Ovary (tissue), 3 donors: Measurements from ENCODE around the gene DEPDC5.

ENCODE experiments used
- POLR2A ChIP-seq: fragments of 450-650 bp; IDR thresholded peaks from one replicate; pipeline ENCODE4 v1.6.1; 2017; ENCODE audit warnings: antibody characterized with exemption, mild to moderate bottlenecking, moderate library complexity
- TF ChIP-seq, protein P1 (sequence below), 3 donors: fragments of 450-650 bp in 2 of 3; fragments of 200-600 bp in 1 of 3; IDR thresholded peaks; one replicate each; pipeline versions ENCODE4 v1.5.1 to v1.8.0; 2016 to 2022; ENCODE audit warnings: antibody characterized with exemption in 3 of 3, mild to moderate bottlenecking in 1 of 3
- donor health status: DM: no; HTN: no; CAD: no.

DNA sequence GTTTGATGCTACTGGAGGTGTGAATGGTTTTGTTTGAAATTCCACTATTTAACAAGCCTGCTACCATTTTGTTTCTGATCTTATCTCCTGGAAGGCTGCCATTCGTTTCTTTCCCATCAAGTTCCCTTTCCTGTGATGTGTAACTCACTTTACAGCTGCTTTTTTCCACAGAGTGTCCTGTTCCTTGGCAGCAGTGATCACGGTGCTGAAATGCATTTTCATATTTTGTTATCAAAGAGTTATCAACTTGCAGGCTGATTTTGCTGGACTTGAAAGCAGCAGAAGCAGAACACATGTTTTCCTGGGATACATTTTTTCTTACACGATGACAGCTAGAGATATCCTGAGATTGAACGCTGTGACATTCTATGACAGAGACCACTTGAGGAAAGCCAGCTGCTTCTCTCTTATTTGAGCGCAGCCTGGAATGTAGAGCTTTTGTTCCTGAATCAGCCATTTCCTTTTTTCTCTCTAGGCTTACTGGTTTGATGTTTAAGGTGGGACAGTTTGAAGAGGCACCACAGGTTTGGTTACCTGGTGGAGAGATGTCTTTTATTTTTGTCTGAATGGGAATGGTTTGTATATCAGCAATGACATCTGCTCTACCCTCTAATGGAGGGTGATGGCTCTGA lies 38.6 kb upstream of the DEPDC5 start:
- TF ChIP-seq, protein P1, sequence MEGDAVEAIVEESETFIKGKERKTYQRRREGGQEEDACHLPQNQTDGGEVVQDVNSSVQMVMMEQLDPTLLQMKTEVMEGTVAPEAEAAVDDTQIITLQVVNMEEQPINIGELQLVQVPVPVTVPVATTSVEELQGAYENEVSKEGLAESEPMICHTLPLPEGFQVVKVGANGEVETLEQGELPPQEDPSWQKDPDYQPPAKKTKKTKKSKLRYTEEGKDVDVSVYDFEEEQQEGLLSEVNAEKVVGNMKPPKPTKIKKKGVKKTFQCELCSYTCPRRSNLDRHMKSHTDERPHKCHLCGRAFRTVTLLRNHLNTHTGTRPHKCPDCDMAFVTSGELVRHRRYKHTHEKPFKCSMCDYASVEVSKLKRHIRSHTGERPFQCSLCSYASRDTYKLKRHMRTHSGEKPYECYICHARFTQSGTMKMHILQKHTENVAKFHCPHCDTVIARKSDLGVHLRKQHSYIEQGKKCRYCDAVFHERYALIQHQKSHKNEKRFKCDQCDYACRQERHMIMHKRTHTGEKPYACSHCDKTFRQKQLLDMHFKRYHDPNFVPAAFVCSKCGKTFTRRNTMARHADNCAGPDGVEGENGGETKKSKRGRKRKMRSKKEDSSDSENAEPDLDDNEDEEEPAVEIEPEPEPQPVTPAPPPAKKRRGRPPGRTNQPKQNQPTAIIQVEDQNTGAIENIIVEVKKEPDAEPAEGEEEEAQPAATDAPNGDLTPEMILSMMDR (IDR thresholded peaks at IDR 0.05), result no peak
- TF ChIP-seq POLR2A, result no peak
